ENCODE measurements around the gene PKD1. TPM values are rescaled to one million over a fixed set of nuclear protein-coding genes. Genes with fewer than 3 reads are reported as not detected.
A peak's percentile ranks its signal among the peaks of the same experiment; 100 is the strongest.

Gene PKD1
- total RNA-seq, 5 donors from 2014 or later (not counting 1 experiment from before 2014, with no cell fraction given): 99.4 to 152 (median 137) TPM

DNA sequence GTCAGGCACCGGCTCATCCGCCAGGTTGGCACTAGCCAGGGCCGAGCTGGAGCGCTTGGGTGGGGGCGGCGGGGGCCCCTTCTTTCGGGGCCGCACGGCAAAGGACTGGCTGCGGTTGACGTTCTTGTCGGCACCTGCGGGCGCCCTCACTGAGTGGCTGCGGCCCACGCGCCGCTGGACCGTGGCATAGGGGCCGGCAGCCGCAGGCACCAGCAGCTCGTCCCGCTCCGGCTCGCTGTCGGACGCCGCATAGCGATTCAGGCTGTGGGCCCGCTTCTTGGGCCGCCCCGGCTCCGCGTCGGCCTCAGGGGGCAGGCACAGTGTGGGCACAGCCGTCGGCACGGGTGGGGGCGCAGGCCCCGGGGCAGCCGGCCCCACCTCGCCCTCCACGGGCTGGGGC lies 44.8 kb upstream of the PKD1 start:
- Mint-ChIP-seq H3K27ac (no peak overlapping the region), H3K4me1 (peaks cover 0 to 1% (median 0%) of the 10 kb centered on the region in 3 donors), H3K27me3 (no peaks in the 10 kb centered on the region), H3K9me3 (no peaks in the 10 kb centered on the region), H3K36me3 (peaks cover 6% of the 10 kb centered on the region), H3K4me3 (no peak overlapping the region)
- DNase-seq (no peak), ATAC-seq (replicated peaks in 1 of 4) (no peak)
- H3K36me3 ChIP-seq (ENCODE audit: control insufficient read depth in 2 of 2, extremely low read depth in 1 of 2, insufficient read depth in 1 of 2, low read length in 1 of 2): peaks cover 7 to 8% of the 10 kb centered on the region in 2 donors
- 95% methylated on average over 43 of the region's 43 CpGs for WGBS (ENCODE audit: insufficient coverage)
- H3K9me3 ChIP-seq: no peaks in the 10 kb centered on the region
- H3K27ac ChIP-seq (ENCODE audit: low read length): no peak overlapping the region
- peaks cover 0 to 6% of the 10 kb centered on the region in 2 experiments for H3K4me1 ChIP-seq (ENCODE audit: control insufficient read depth in 1 of 2, extremely low read depth in 1 of 2, insufficient read depth in 2 of 2, low read length in 2 of 2)
- POLR2A ChIA-PET: no interaction called here
- H3K4me3 ChIP-seq (ENCODE audit: control insufficient read depth in 1 of 2, extremely low read depth in 1 of 2, low read length in 1 of 2): no peak overlapping the region
- CTCF ChIA-PET: no interaction called here
- H3K27me3 ChIP-seq (replicated peaks in 1 of 2; ENCODE audit: control insufficient read depth in 2 of 2, extremely low read depth in 1 of 2, insufficient read depth in 2 of 2, low read length in 1 of 2): no peaks in the 10 kb centered on the region

DNA sequence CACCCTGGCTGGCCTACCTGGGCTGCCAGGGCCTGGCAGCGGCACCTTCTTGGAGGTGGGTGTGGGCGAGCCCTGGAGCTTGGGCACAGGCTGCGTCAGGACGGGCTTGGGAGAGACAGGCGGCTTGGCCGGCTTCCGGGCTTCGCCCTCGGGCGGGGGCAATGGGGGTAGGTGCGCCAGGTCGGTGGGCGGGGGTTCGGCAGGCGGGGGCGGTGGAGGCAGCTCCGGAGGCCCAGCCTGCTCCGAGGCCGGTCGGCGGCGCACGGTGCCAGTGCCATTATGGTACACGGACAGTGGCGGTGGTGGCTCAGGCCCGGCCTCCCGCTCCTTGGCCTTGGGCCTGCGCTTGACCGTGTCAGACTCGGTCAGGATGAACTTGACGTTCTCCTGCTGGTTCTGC lies 43.9 kb upstream of the PKD1 start:
- WGBS (ENCODE audit: insufficient coverage): 98% methylated on average over 27 of the region's 31 CpGs
- H3K4me3 Mint-ChIP-seq: no peak overlapping the region
- Histone ChIP-seq H3K27ac (ENCODE audit: low read length) (no peak overlapping the region), H3K4me3 (ENCODE audit: control insufficient read depth in 1 of 2, extremely low read depth in 1 of 2, low read length in 1 of 2) (no peak overlapping the region), H3K36me3 (ENCODE audit: control insufficient read depth in 2 of 2, extremely low read depth in 1 of 2, insufficient read depth in 1 of 2, low read length in 1 of 2) (peaks cover 11 to 15% of the 10 kb centered on the region in 2 donors), H3K4me1 (ENCODE audit: control insufficient read depth in 1 of 2, extremely low read depth in 1 of 2, insufficient read depth in 2 of 2, low read length in 2 of 2) (peaks cover 0 to 6% of the 10 kb centered on the region in 2 experiments), H3K27me3 (replicated peaks in 1 of 2; ENCODE audit: control insufficient read depth in 2 of 2, extremely low read depth in 1 of 2, insufficient read depth in 2 of 2, low read length in 1 of 2) (no peaks in the 10 kb centered on the region), H3K9me3 (no peaks in the 10 kb centered on the region)
- H3K4me1 Mint-ChIP-seq: peaks cover 0 to 1% (median 0%) of the 10 kb centered on the region in 3 donors
- DNase-seq: no peak
- H3K36me3 Mint-ChIP-seq: peaks cover 6% of the 10 kb centered on the region
- no peaks in the 10 kb centered on the region for H3K27me3 Mint-ChIP-seq
- POLR2A ChIA-PET: no interaction called here
- no peaks in the 10 kb centered on the region for H3K9me3 Mint-ChIP-seq
- CTCF ChIA-PET: no interaction called here
- H3K27ac Mint-ChIP-seq: no peak overlapping the region
- ATAC-seq (replicated peaks in 1 of 4): no peak

DNA sequence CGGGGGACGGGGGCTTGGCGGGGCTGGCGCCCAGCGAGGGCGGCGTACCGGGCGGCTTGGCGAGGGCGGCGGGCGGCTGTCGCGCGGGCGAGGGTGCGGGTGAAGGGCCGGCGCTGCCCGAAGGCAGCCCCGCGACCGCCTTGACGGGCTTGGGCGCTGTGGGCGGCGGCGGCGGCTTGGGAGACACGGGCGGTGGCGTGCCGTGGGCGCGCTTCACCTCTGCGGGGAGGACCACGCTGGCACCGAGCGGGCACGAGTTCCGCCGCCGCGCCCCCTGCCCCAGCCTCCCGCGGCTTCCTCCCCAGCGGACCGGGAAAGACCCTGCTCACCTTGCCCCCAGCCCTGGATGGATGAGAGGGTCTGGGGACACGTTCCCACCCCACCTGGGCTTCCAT lies 43.4 kb upstream of the PKD1 start:
- peaks cover 0 to 1% (median 0%) of the 10 kb centered on the region in 3 donors for H3K4me1 Mint-ChIP-seq
- peaks cover 10% of the 10 kb centered on the region for H3K36me3 Mint-ChIP-seq
- CTCF ChIA-PET: no interaction called here
- no peak overlapping the region for H3K4me3 Mint-ChIP-seq
- Histone ChIP-seq H3K27me3 (replicated peaks in 1 of 2; ENCODE audit: control insufficient read depth in 2 of 2, extremely low read depth in 1 of 2, insufficient read depth in 2 of 2, low read length in 1 of 2) (no peaks in the 10 kb centered on the region), H3K36me3 (ENCODE audit: control insufficient read depth in 2 of 2, extremely low read depth in 1 of 2, insufficient read depth in 1 of 2, low read length in 1 of 2) (peaks cover 11 to 20% of the 10 kb centered on the region in 2 donors), H3K9me3 (no peaks in the 10 kb centered on the region), H3K27ac (ENCODE audit: low read length) (no peak overlapping the region), H3K4me1 (ENCODE audit: control insufficient read depth in 1 of 2, extremely low read depth in 1 of 2, insufficient read depth in 2 of 2, low read length in 2 of 2) (peaks cover 0 to 6% of the 10 kb centered on the region in 2 experiments), H3K4me3 (ENCODE audit: control insufficient read depth in 1 of 2, extremely low read depth in 1 of 2, low read length in 1 of 2) (no peak overlapping the region)
- POLR2A ChIA-PET: no interaction called here
- H3K27ac Mint-ChIP-seq: no peak overlapping the region
- no peaks in the 10 kb centered on the region for H3K9me3 Mint-ChIP-seq
- no peaks in the 10 kb centered on the region for H3K27me3 Mint-ChIP-seq
- no peak for DNase-seq
- peak in 1 of 4 experiments; percentile 13 for ATAC-seq (replicated peaks in 1 of 4)
- WGBS (ENCODE audit: insufficient coverage): 58% methylated on average over 22 of the region's 50 CpGs

DNA sequence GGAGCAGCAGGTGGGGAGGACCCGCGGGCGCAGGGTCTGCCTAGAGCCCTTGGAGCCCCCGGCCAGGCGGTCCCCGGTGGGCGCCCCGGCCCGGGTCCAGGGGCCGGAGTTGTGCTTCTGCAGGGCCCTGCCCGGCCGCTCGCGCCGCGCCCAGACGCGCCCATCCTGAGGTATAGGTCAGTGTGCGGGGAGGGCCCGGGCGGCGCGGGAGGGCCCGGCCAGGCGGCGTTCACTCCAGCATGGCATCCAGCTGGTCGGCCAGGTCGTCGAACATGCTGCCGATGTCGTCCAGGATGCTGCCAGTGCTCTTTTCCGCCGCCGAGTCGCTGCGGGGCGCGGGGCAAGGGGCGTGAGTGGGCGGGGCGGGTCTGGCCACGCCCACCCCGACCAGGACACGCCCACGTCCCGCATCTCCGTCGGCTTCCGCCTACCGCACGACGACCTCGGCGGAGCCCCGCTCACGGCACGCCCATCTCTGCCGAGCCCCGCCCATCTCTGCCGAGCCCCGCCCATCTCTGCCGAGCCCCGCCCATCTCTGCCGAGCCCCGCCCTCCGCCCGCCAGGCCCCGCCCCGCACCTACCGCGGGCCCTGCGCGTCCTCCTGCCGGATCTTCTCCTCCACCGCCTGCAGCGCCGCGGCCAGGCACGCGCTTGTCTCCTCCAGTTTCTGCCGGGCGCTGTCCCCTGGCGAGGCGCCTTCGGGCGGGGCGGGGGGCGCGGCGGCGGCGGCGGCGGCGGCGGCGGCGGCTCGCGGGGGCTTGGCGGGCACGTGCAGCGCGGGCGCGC lies 42.8 kb upstream of the PKD1 start:
- Histone ChIP-seq H3K36me3 (ENCODE audit: control insufficient read depth in 2 of 2, extremely low read depth in 1 of 2, insufficient read depth in 1 of 2, low read length in 1 of 2) (peaks cover 11 to 24% of the 10 kb centered on the region in 2 donors), H3K27me3 (replicated peaks in 1 of 2; ENCODE audit: control insufficient read depth in 2 of 2, extremely low read depth in 1 of 2, insufficient read depth in 2 of 2, low read length in 1 of 2) (no peaks in the 10 kb centered on the region), H3K9me3 (no peaks in the 10 kb centered on the region), H3K4me3 (ENCODE audit: control insufficient read depth in 1 of 2, extremely low read depth in 1 of 2, low read length in 1 of 2) (no peak overlapping the region), H3K27ac (ENCODE audit: low read length) (no peak overlapping the region), H3K4me1 (ENCODE audit: control insufficient read depth in 1 of 2, extremely low read depth in 1 of 2, insufficient read depth in 2 of 2, low read length in 2 of 2) (peaks cover 0 to 6% of the 10 kb centered on the region in 2 experiments)
- Mint-ChIP-seq H3K9me3 (no peaks in the 10 kb centered on the region), H3K27ac (no peak overlapping the region), H3K4me1 (peaks cover 0 to 1% (median 0%) of the 10 kb centered on the region in 3 donors), H3K36me3 (peaks cover 14% of the 10 kb centered on the region), H3K4me3 (no peak overlapping the region), H3K27me3 (no peaks in the 10 kb centered on the region)
- POLR2A ChIA-PET: no interaction called here
- peak in 28 of 35 experiments; percentile 10 to 56 (median 28) for DNase-seq
- CTCF ChIA-PET: no interaction called here
- WGBS (ENCODE audit: insufficient coverage): 53% methylated on average over 102 of the region's 106 CpGs
- peak; percentile 58 to 87 (median 67) for ATAC-seq (replicated peaks in 1 of 4)

DNA sequence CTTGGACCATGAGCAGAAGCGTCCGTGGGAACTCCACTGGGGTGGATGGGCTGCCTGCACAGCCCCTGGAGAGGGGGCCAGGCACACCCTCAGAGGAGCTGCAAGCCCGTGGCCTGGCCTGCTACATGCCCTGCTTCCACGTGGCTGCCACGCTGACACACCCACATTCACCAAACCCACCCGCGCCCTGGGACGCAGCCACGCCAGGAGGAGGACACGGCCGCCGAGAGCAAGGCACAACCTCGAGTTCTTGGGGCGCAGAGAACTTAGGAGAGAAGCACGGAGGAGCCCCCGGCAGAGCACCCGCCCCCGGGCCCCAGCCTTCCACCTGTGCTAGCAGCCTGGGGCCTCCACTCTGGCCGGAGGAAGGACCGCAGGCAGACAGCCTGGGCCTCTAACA lies 41.9 kb upstream of the PKD1 start:
- Mint-ChIP-seq H3K4me3 (no peak overlapping the region), H3K36me3 (peaks cover 14% of the 10 kb centered on the region), H3K9me3 (no peaks in the 10 kb centered on the region), H3K4me1 (peaks cover 0 to 1% (median 0%) of the 10 kb centered on the region in 3 donors), H3K27ac (no peak overlapping the region), H3K27me3 (no peaks in the 10 kb centered on the region)
- no peak overlapping the region for H3K27ac ChIP-seq (ENCODE audit: low read length)
- 100% methylated on average over 6 of the region's 20 CpGs for WGBS (ENCODE audit: insufficient coverage)
- ChIA-PET POLR2A (no interaction called here), CTCF (interaction anchor here in 1 of 2 donors (0.5 kb wide), 1 partner anchor 201 kb away, joined by 3 read pairs; no protein-coding TSS in a partner anchor)
- no peaks in the 10 kb centered on the region for H3K27me3 ChIP-seq (replicated peaks in 1 of 2; ENCODE audit: control insufficient read depth in 2 of 2, extremely low read depth in 1 of 2, insufficient read depth in 2 of 2, low read length in 1 of 2)
- no peak for DNase-seq
- H3K36me3 ChIP-seq (ENCODE audit: control insufficient read depth in 2 of 2, extremely low read depth in 1 of 2, insufficient read depth in 1 of 2, low read length in 1 of 2): peaks cover 17 to 26% of the 10 kb centered on the region in 2 donors
- H3K9me3 ChIP-seq: no peaks in the 10 kb centered on the region
- no peak for ATAC-seq (replicated peaks in 1 of 4)
- H3K4me1 ChIP-seq (ENCODE audit: control insufficient read depth in 1 of 2, extremely low read depth in 1 of 2, insufficient read depth in 2 of 2, low read length in 2 of 2): peaks cover 0 to 6% of the 10 kb centered on the region in 2 experiments
- H3K4me3 ChIP-seq (ENCODE audit: control insufficient read depth in 1 of 2, extremely low read depth in 1 of 2, low read length in 1 of 2): no peak overlapping the region

DNA sequence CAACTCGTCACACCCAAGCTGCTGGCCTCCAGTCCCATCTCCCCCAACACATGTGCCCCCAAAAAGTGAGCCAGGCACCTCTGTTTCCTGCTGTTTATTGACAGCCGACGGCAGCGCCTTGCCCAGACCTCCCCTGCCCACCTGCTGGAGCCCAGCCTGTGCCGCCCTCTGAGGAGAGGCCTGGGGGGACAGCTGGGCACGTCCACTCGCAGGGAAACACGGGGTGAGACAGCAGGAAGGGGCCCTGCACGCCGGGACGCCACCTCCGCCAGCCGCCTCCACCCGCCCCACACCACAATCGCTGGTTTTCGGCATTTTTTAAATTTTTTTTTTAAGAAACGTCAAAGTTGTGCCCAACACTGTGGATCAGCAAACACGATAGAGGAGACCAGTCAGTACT lies 41.4 kb upstream of the PKD1 start:
- ChIA-PET CTCF (no interaction called here), POLR2A (no interaction called here)
- Histone ChIP-seq H3K9me3 (no peaks in the 10 kb centered on the region), H3K27ac (ENCODE audit: low read length) (no peak overlapping the region), H3K27me3 (replicated peaks in 1 of 2; ENCODE audit: control insufficient read depth in 2 of 2, extremely low read depth in 1 of 2, insufficient read depth in 2 of 2, low read length in 1 of 2) (no peaks in the 10 kb centered on the region), H3K36me3 (ENCODE audit: control insufficient read depth in 2 of 2, extremely low read depth in 1 of 2, insufficient read depth in 1 of 2, low read length in 1 of 2) (peaks cover 18 to 26% of the 10 kb centered on the region in 2 donors), H3K4me3 (ENCODE audit: control insufficient read depth in 1 of 2, extremely low read depth in 1 of 2, low read length in 1 of 2) (no peak overlapping the region), H3K4me1 (ENCODE audit: control insufficient read depth in 1 of 2, extremely low read depth in 1 of 2, insufficient read depth in 2 of 2, low read length in 2 of 2) (peaks cover 0 to 3% of the 10 kb centered on the region in 2 experiments)
- DNase-seq: no peak
- Mint-ChIP-seq H3K4me1 (peaks cover 0 to 1% (median 0%) of the 10 kb centered on the region in 3 donors), H3K27me3 (no peaks in the 10 kb centered on the region), H3K27ac (no peak overlapping the region), H3K4me3 (no peak overlapping the region), H3K36me3 (peaks cover 14% of the 10 kb centered on the region), H3K9me3 (no peaks in the 10 kb centered on the region)
- ATAC-seq (replicated peaks in 1 of 4): no peak
- 93% methylated on average over 11 of the region's 18 CpGs for WGBS (ENCODE audit: insufficient coverage)

Measured in T-cell (primary cell).